ENCODE data around the gene TNIP1.

Gene TNIP1

DNA sequence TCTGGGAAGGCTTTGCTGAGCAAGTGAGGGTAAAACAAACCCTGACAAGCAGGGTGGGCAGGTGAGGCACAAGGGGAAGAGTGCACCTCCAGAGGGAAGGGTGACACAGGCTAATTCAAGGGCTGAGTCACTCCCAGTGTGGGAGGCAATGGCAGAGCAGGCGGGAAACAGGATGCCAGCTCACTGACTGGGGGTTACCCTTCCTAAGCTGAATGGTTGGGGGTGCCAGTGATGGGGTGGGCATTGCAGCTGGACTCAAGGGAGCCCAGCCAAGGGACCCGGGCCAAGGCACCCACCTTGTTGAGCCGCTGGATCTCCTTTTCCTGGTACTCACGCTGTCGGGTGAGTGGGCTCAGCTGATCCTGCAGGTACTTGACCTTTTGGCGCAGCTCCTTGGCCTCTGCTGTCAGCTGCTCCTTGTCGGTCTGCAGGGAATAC, 42.0 kb downstream of the TNIP1 start:
- DNase-seq, result no peak

DNA sequence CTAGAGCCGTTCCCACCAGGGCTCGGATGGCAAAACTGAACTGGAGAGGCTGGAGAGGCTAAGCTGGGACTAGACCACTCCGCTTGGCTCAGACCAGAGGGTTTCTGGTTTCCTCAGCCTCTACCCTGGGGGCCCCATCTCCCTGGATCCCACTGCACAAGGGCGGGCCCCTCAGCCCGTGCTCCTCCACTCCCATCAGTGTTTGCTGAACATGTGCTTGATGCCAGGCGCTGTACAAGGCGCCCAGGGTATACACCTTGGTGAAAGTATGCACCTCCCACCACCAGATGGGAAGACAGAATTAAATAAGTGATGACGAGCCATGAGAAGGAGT, 42.5 kb downstream of the TNIP1 start:
- no peak for DNase-seq

DNA sequence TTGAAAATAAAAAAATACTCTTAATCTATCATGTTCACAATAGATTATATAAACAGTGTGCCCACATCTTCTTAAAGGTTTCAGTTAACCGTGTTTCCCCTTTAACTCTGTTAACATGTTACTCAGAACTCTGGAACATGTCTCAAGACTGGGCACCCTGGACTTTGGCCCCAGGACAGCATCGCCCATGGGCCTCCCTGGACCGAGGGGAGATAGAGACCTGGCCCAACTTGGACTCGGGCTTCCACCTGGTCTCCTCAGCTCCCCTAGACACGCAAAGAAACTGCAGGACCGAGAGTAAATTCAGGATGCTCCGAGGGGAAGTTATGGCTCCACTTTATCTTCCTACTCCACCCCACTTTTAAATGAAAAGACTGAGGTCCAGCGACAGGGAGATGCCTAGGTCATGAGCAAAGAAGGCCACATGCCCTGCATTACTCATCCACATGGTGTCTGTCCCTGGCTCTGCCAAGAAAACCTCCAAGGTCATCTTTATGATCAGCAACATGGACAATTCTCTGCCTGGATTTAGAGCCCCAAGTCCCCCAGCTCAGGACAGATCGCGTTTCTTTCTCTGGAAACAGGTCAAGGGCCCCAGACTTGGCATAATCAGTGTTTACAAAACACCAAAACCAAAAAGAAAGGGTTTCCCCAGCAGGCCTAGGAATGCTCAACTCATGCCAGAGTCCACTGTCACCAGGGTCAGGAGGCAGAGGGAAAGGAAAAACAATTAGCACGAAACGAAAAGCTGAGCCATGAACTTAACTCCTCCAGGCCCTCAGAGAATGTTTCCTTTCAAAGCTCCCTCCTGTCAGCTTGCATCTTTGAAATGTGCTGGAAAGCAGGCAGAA, 43.0 kb downstream of the TNIP1 start:
- DNase-seq, result no peak

DNA sequence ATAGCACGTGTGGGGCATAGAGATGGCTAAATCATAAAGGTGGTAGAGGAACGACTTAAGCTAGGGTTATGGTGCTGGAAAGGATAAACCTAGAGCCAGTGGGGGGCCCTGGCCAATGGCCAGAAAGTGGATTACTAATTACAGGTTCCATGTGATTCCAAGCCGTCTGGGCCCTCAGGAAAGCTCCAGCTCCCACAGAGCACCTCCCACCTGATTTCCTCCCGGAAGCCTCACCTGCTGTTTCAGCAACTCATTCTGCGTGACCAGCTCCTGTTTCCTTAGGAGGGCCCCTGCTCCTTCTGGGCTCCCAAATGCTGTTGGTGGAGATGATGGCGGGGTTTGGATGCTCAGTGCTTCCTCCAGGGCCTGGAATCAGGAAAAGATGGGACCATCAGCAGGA, 44.3 kb downstream of the TNIP1 start:
- no peak for DNase-seq

DNA sequence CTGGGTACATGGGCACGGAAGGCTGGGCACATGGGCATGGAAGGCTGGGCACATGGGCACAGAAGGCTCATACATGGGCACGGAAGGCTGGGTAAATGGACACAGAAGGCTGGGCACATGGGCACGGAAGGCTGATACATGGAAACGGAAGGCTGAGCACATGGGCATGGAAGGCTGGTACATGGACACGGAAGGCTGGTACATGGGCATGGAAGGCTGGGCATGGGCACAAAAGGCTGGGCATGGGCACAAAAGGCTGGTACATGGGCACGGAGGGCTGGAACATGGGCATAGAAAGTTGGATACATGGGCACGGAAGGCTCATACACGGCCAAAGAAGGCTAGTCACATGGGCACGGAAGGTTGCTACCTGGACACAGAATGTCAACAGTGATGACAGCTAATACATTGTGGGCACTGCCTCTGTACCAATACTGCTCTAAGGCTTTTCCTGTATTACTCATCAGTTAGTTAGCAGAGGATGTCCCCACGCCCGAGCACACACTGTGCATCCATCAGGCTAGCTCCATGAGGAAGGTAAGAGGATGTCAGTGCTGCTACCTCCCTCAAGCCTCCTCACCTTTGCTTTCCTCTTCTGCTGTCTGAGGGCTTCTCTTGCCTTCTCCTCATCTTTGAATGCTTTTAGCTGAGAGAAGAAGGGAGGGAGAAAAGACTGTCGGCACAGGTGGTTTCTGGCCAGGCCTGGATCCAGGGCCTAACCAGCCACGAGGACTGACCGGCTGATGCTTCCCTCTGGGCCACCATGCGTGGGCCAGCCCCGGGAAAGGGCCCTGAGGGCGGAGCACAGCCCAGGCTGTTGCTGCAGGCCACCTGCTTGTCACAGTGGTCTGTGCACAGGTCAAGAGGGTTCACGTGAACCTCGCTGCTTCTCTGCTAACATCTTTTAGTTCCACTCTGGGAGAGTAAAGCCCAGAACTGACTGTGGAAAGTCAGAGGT, 46.1 kb downstream of the TNIP1 start:
- DNase-seq, result no peak

DNA sequence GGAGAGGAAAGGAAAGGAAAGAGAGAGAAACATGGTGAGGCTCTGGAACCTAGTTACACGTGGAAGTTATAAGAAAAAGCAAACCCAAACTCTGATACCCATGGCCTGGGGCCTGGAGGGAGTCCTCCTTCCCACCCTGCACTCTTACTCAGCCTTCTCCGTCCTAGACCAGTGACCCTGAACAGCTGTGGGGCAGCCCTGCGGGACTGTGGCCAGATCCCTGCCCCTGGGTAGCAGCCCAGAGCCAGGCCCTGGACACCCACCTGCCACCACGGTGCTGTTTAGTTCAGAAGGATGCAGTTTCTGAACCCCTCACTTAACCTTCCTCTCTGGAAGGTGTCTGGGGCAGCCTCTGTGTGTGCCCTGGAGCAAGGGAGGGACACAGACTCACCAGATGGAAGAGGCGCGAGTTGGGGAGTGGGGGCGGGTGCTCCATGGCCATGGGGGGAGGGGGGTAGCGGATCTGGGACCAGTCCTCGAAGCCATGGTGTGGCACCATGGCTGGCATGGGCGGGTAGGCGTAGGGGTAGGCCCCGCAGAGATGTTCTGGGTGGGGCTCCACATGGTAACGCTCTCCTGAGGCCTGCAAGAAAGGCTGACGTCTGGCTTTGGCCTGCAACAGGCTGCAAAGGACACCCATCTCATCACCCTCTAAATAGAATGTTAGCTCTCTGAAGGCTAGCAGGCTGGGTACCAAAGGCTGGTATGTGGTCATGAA, 47.5 kb downstream of the TNIP1 start:
- no peak for DNase-seq

DNA sequence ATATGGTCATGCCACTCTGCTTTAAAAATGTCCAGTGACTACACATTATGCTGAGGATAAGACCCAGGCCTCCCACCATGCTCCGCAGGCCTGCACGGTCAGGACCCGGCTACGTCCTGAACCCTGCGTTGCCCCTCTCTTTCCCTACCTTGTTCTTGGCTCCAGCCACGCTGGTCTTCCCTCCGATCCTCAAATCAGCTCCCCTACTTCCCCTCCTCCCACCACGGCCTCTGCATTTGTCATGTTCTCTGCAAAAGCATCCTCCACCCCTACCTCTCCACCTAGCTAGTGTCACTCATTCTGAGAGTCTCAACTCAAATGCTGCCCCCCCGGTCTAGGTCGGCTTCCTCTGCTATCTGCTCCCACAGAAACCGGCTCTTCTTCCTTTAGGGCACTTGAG, 49.3 kb downstream of the TNIP1 start:
- DNase-seq, result no peak

DNA sequence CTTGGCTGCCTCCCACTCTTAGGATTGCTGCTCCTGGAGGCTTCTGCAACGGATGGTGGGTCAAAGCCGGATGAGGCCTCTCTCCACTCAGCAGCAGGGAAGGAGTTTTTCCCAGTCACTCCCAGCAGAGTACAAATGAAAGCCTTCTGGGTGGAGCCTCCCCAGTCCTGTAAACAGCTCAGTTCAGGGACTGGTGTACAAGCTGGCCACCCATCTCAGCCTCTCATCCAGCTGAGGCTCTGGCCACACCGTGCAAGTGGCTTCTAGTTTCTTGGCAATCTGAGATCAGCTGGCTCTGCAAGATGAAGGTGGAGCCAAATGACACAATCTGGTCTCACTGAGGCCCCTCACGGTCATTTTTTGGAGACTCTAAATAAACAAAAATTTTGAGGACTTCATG, 50.5 kb downstream of the TNIP1 start:
- no peak for DNase-seq

DNA sequence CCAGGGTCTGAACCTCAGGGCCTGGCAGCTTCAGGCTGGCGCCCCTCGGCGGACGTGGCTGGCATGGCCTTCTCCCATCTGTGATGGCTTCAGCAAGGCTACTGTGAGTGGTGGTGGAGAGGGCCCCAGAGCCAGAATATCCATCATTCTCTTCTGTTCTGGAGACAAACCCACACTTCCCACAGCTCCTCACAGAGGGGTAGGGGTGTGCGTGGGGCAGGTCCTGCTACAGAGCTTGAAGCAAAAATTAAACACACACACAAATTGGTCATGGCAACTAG, 50.8 kb downstream of the TNIP1 start:
- no peak for DNase-seq

DNA sequence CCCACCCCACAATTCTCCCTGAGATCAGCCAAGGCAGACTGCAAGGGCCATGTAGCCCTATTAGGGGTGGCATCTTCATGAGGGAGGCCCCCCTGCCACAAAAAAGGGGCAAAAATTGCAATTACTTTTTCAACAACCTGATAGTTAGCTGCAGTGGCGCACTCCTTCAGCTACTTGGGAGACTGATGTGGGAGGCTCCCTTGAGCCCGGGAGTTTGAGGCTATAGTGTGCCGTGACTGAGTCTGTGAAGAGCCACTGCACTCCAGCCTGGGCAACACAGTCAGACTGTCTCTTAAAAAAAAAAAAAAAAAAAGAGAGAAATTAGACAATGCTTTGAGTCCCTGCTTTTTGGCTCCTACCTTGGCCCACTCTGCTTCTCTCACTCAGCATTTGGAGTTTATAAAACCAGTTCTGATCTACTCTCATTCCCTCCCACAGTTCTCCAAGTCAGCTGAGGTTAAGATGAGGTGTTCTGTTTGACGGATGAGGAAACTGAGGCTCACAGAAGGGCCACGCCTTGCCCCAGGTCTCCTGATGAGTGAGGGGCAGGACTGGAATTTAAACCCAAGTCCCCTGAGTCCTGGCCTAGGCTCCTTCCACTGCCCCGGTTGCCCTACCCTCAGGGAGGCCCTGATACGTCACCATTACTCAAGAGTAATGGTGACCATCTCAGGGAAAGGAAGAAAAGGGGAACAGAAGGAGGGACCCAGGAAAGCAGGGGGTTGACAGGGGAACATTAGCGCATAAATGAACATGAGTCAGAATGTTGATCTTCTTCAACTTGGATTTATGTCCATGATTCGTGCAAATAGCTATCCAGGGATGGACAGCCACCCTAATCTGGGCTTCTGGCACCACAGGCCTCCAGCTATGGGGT, 51.4 kb downstream of the TNIP1 start:
- no peak for DNase-seq

DNA sequence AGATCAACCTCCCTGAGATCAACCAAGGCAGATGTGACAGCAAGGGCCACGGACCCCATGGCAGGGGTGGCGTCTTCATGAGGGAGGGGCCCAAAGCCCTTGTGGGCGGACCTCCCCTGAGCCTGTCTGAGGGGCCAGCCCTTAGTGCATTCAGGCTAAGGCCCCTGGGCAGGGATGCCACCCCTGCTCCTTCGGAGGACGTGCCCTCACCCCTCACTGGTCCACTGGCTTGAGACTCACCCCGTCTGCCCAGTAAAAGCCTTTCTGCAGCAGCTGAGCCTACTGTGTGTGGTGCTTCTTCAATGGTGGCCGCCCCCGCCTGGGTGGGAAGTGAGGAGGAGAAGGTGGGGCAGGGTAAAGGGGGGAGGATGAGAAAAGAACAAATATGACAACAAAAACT, 52.1 kb downstream of the TNIP1 start:
- DNase-seq, result no peak

DNA sequence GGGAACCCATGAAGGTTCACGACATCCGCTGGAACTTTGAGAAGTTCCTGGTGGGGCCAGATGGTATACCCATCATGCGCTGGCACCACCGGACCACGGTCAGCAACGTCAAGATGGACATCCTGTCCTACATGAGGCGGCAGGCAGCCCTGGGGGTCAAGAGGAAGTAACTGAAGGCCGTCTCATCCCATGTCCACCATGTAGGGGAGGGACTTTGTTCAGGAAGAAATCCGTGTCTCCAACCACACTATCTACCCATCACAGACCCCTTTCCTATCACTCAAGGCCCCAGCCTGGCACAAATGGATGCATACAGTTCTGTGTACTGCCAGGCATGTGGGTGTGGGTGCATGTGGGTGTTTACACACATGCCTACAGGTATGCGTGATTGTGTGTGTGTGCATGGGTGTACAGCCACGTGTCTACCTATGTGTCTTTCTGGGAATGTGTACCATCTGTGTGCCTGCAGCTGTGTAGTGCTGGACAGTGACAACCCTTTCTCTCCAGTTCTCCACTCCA, 52.8 kb downstream of the TNIP1 start:
- no peak for DNase-seq

DNA sequence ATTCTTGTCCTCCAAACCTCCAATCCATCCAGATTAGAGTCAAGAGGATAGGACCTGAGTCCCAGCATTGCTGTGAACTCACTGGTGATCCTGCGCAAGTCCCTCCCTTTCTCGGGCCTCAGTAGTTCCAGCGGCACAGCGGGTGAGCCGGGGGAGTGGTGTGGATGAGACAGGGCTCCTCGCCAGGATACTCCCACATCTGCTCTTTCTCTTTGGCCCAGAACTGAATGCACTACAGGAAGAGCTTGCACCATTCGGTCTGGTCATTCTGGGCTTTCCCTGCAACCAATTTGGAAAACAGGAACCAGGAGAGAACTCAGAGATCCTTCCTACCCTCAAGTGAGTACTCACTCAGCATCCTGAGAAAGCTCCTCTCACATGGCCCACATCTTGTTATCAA, 54.2 kb downstream of the TNIP1 start:
- no peak for DNase-seq

DNA sequence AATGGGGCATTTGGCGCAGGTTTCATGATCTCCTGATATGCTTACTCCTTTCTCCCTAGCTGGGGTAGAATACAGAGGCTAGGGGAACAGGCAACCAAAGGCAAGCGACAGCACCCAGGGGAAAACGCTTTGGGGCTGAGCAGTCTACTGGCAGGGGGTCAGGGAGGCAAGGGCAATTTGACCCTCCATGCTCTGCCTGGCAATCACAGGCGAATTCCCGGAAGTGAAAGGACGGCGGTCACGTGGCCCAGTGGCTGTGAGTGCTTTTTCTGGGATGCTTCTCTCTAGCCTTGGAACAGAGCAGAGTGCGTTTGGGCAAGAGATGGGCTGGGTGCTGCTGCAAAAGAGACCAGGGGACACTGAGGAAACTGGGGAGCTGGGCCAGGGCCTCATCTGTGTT, 54.7 kb downstream of the TNIP1 start:
- DNase-seq, result no peak

DNA sequence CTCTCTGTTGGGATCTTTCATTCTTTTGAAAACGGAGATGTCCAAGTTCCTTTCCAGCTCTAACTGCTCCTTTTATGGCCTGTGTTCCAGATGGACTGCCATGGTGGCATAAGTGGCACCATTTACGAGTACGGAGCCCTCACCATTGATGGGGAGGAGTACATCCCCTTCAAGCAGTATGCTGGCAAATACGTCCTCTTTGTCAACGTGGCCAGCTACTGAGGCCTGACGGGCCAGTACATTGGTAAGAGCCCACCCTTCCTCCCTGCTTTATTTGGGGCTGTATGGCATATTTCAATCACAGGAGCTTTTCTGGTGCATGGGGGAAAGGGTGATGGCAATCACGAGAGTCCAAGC, 55.6 kb downstream of the TNIP1 start:
- DNase-seq, result no peak

DNA sequence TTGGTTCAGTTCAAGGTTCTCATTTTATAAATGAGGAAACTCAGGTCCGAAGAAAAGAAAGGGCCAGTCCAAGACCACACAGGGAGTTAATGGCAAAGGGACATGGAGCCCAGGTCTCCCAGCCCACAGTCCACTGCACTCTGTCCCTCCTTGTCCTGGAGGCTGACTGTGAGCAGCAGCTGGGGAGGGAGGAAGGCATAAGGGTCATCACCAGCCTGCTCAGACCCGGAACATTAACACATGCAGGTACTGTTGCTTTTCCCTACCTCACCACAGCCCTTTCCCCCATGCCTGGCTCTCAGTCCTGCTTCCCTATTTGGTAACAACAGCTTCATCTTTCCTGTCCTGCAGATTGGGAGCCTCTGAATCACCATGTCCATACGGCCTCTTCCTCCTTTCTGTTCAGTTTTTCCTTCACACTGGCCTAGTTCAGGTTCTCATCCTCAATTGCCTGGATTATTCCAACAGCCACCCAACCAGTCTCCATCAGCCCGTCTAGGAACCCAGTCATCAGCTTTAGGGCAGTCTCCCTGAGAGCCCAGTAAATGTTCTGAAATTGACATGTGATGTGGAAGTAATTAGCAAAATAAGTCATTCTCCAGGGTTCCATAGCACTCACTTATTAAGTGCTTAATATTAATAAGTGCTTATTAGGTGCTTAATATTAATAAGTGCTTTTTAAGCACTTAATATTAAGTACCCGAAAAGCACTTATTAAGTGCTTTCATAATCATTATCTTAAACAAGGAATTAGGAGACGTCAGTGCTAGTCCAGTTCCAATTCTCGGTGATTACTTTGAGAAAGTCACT, 56.2 kb downstream of the TNIP1 start:
- DNase-seq, result no peak

DNA sequence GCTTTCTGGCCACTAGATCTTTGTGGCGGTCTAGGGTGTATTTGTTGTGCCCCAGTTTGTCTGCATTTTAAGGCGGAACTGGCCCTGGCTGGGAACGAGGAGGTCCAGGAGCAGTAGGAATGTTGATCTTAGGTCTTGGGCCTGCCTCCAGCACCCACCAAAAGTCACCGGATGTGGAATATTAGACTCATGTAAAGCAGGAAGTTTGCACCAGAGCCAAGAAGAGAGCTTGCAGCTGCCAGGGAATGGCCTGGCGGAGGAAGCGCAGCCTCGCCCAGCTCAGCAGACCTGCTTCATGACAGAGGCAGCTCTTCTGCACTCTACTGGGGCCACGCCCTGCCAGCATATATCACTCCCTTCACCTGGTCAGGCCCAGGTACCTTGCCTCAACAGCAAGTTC, 57.2 kb downstream of the TNIP1 start:
- no peak for DNase-seq

DNA sequence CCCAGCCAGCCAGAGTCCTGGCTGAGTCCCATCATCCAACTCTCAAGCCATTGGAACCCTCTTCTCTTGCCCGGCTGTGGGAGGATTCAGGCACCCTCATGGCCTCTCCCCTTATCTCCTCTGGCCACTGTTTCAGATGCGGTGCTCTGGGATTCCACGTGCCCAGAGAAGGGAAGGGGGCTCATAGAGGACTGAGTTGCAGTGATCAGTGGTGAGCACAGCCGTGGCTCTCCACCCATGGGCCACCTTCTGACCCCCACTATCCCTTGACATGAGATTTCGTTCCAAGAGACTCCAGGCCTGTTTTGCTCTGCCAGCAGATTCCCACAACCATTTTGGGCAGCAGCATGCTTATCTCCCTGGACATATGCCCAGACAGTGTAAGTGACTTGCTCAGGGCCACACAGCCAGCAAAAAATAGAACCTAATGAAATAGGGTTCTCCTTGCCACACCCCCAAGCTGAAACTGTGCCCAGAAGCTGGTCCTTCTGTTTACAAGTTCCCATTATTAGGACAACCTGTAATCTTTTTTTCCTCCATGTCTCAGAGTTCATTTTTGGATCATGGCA, 57.7 kb downstream of the TNIP1 start:
- DNase-seq, result no peak

DNA sequence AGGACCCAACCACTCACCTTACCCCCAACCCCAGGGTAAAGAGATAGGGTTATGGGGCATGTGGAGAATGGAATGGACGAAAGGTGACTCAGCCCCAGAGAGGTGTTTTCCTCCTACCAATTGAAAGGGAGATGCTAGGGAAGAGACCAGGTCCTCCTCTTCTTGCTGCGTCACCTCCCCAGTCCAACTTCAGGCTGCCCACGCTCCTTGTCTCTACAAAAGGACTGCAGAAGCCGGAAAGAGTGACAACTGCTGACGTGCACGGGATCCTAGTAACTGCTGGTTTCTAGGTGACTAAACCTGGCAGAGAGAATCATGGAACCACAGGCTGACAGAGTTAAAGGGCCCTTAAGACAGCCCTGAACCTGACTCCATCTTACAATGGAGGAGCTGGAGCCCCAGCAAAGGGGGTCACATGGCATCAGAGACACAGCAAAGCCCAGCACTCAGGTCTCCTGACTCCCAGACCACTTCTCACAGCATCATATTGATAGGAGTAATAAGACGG, 58.3 kb downstream of the TNIP1 start:
- DNase-seq, result no peak

DNA sequence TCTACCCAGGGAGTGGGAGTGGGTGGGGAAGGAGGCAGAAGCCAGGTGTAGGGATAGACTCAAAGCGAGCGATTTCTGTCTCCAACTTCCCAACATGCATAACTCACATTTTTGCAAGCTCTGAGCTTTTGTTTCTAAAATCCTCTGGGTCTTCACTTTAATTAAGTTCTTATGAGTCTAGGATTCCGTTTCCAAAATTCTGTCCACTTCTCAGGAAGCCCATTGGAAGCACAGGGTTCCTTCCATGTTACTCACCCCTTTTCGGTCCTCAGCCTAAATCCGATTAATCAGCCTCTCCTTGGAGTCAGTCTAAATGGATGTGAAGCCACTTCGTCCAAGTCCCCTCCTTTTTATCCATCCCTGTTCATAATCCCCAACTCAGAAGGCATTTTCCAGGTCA, 59.1 kb downstream of the TNIP1 start:
- DNase-seq, result no peak
